HG03469 (cell line): ENCODE results near the gene CMSS1.

Experiments
- ATAC-seq: cut with Tn5 transposase; IDR thresholded peaks from one replicate; pipeline ENCODE4 v1.9.1; 2021; ENCODE audit warnings: mild to moderate bottlenecking, moderate library complexity, moderate number of reproducible peaks; ENCODE audit not compliant: unreplicated experiment

The CMSS1 gene

DNA sequence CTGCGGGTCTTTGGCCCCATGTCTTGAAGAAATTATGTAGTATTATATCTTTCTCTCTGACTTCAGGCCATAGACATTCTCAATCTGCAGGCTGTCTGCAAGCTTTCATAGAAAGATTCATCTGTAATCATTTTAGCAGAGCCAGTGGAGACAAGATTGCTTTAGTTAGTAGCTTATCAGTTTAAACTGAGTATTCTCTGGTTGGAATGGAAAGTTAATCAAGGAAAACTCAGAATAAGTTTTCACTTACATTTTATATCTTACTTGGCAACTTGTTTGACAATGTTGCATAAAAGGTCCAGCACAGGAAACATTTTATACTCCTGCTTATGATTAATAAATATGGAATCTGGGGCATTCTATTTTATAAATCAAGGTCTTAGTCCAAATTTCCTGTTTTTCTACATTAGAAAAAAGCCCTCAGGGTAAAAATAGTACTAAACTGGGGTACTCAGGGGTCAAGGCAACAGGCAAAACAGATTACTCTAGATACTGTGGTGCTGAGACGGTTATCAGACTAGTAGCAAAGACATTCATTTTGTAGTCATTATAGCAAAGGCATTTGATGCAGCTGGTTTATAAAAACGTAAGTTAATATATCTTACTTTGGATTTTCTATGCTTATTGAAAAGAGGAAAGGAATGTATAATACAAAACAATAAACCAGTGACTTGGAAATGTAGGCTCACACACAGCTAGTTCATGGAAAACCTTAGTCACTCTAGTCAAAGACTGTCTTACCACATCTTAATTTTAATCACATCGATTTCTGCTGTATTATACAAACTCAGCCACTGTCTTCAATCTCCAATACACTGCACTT, 341.9 kb downstream of the CMSS1 start:
- ATAC-seq, result no peak

GRCh38 chr3:100160521-100160920, 342.9 kb downstream of the CMSS1 start:
- no peak for ATAC-seq

DNA sequence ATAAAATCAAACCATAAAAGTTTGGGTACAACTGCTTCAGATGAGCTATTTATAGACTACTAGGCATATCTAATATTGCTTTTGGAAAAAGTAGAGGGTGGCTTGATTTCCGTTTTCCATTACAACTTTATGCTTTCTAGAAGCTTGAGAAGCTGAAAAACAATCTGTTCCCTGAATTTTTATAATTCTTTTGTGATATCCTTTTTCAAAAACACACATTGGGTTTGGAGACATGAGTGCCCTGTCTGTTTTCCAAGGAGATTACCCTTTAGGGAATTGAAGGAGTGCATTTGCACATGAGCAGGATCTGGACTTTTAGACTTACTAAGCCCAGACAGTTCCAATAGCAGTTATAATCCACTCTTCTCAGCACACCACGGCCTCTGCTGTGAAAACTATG, 346.1 kb downstream of the CMSS1 start:
- ATAC-seq, result no peak

DNA sequence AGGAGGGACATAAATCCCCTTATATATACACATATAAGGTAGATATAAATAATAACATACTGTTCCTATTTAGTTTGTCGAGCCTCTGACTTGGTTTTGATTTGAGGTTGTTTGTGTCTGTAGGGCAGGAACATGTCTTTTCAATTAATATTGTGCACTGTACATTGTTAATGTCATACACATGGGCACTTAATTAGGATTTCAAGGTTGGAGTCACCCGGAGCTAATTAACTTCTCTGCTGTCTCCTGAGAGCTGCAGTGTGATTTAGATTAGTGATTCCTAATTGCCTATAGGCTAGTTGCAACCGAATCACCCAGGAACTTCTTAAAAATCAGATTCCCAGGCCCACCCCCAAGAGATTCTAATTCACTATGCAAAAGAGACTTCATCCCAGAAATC, 347.1 kb downstream of the CMSS1 start:
- ATAC-seq, result no peak

DNA sequence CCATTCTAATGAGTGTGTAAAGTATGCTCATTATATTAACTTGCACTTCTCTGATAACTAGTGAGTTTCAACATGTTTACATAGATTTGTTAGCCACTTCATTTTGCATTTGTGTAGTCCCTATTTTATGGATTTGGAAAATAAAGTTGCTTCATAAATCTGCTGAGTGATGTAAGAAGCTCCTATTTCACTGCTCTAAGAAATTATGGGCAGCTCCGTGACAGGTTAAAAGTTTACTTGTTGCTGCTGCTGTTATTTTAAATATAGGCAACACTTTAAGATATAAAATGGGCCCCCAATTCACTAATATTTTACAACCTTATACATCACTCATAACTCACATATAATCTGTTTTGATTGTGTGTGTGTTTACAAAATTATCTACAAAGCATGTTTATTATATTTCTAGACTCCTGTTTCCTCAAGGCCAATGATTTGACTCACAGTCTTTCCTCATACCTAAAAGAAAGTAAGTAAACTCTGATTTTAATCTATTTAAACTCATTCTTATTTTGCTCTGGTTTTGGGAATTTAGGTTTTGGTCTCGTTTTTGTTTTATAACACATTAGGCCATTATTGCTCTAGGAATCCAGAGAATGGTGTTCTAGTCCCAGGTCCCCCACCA, 348.4 kb downstream of the CMSS1 start:
- ATAC-seq, result no peak

GRCh38 chr3:100169201-100169920, 351.7 kb downstream of the CMSS1 start:
- ATAC-seq, result no peak

DNA sequence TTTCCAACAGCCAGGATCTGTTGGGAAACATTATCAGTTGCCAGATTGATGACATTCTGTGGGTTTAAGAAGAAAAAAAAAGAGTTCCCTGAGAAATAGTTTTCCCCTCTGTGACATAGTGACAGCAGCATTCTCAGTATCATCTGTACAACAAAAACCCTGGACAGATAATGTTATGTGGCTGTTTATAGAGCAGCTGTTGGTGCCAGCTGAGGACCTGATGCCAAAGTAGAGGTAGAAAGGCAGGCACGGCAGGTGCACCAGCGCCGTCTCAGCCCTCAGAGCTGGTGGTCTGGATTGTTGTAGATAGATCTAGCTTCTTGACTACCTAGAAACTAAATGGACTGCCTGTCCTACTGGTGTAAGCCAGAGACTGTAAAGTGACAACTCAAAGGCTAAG, 352.8 kb downstream of the CMSS1 start:
- no peak for ATAC-seq

DNA sequence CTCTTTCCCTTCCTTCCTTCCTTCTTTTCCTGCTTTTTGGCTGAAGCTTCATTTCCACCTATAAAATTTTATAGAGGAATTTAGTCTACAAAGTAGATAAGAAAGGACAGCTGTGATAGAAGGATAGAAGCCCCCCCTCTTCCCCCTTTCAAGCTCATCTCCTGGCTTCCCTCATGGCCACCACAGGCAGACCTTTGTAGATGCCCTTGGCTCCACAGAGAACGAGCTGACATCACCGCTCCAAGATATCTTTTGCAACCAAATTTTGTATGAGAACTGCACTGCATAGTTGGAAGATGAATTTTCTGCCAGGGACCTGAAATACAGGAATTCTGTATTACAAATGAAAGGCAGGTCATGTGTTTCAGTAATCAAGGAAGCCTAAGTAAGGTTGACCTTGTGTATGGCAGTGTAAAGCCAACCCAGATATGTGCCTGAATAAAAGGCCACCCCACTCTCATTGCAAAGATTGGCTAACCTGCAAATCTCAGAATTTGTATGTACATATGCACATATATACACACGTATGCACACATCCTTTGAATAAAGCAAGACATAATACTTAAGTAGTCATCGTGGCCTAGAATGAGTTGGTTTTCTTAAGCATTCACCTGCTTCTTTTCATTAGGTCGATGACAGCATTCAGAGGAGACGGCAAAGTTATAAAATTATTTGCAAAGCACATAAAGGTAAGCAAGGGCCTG, 353.7 kb downstream of the CMSS1 start:
- no peak for ATAC-seq

- ATAC-seq, result no peak
Measured at GRCh38 chr3:100173961-100174360, 356.3 kb downstream of the CMSS1 start.

GRCh38 chr3:100175637-100176280, 358.1 kb downstream of the CMSS1 start:
- no peak for ATAC-seq

GRCh38 chr3:100179692-100180349, 362.2 kb downstream of the CMSS1 start:
- no peak for ATAC-seq

DNA sequence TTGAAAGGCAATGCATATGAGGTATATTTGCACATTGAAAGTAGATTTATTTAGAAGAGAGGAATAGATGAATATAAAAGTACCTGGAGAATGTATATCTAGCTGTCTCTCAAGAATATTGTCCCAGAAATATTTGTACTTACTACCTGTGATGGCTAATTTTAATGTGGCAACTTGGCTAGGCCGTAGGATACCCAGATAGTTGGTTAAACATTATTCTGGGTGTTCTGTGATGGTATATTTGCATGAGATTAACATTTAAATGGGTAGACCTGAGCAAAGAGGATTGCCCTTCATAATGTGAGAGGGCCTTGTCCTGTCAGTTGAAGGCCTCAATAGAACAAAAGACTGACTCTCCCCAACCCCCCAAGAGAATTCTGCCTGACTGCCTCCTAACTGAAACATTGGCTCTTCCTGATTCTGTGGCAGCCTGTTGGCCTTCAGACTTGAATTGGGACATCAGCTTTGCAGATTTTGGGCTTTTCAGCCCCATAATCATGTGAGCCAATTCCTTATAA, 366.0 kb downstream of the CMSS1 start:
- ATAC-seq, result no peak

GRCh38 chr3:100184948-100185570, 367.4 kb downstream of the CMSS1 start:
- no peak for ATAC-seq

GRCh38 chr3:100185847-100186246, 368.2 kb downstream of the CMSS1 start:
- ATAC-seq, result no peak

- no peak for ATAC-seq
Measured at GRCh38 chr3:100189444-100189964, 371.8 kb downstream of the CMSS1 start.

DNA sequence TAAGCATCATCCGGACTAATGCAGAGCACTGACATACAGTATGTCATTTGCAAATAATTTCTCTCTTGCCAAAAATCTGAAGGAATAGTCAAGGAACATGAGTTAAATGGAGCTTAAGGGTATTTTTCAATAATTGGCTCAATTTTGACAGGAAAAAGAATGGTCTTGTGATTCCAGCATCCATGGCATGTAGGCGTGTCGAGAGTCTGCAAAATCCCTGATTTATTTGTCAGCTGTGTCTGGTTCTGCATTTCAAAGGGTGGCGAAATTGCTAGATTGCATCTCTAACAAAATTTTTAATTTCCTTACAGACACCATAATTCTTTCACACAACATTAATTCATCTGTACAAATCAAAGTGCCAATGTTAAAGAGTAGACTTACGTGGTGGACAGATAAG, 377.7 kb downstream of the CMSS1 start:
- no peak for ATAC-seq

- no peak for ATAC-seq
Measured at GRCh38 chr3:100197876-100198275, 380.2 kb downstream of the CMSS1 start.

GRCh38 chr3:100198579-100199269, 381.1 kb downstream of the CMSS1 start:
- no peak for ATAC-seq

GRCh38 chr3:100205171-100205570, 387.5 kb downstream of the CMSS1 start:
- ATAC-seq, result no peak
